GM19372 (cell line): ENCODE results near the gene H1-8.
"Not testable (repeated sequence)": the region's sequence is repeated elsewhere in the genome, so short reads cannot be mapped to it uniquely, and the experiment has no call there.

Source experiments
- ATAC-seq: cut with Tn5 transposase; IDR thresholded peaks from one replicate; pipeline ENCODE4 v1.9.1; 2021; ENCODE audit warnings: mild to moderate bottlenecking, low read depth, moderate library complexity; ENCODE audit not compliant: unreplicated experiment

H1-8 gene

GRCh38 chr3:129530821-129531220, 12.2 kb upstream of the H1-8 start:
- ATAC-seq: no peak

GRCh38 chr3:129531699-129532098, 11.3 kb upstream of the H1-8 start:
- no peak for ATAC-seq

- ATAC-seq: no peak
These were observed 10.7 kb upstream of the H1-8 start for GRCh38 chr3:129532261-129532660.

DNA sequence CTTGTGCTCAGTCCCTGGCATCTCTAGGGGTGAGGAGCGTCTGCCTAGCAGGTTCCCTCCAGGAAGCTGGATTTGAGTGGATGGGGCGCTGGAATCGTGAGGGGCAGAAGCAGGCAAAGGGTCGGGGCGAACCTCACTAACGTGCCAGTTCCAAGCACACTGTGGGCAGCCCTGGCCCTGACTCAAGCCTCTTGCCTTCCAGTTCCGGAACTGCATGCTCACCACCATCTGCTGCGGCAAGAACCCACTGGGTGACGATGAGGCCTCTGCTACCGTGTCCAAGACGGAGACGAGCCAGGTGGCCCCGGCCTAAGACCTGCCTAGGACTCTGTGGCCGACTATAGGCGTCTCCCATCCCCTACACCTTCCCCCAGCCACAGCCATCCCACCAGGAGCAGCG, 9.6 kb upstream of the H1-8 start:
- ATAC-seq: no peak

- ATAC-seq: no peak
These were observed 8.4 kb upstream of the H1-8 start for GRCh38 chr3:129534428-129535027.

DNA sequence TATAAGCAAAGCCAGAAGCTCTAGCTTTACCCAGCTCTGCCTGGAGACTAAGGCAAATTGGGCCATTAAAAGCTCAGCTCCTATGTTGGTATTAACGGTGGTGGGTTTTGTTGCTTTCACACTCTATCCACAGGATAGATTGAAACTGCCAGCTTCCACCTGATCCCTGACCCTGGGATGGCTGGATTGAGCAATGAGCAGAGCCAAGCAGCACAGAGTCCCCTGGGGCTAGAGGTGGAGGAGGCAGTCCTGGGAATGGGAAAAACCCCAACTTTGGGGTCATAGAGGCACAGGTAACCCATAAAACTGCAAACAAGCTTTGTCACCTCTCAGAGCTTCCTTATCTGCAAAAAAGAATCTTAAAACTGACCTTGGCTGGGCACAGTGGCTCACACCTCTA, 7.9 kb upstream of the H1-8 start:
- no peak for ATAC-seq

GRCh38 chr3:129536374-129536667, 6.7 kb upstream of the H1-8 start:
- ATAC-seq: no peak

GRCh38 chr3:129536804-129537203, 6.2 kb upstream of the H1-8 start:
- ATAC-seq: no peak

DNA sequence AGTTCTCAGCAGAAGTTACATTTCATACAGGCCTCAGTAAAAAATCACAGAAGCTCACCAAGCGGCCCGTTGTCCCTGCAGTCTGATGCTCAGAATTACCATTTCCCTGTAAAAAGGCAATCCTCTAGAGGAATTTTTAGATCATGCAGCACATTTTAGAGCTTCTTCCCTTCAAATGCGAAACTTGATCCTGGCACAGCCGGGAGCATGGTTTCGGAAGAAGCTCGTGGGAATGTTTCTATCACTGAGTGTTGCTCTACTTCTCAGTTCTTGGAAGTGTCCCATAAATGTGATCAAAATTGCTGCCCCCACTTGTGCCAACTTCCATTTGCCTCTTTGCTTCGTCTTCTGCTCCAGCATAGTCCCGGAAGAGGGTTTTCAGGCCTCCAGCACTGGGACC, 3.8 kb upstream of the H1-8 start:
- no peak for ATAC-seq

DNA sequence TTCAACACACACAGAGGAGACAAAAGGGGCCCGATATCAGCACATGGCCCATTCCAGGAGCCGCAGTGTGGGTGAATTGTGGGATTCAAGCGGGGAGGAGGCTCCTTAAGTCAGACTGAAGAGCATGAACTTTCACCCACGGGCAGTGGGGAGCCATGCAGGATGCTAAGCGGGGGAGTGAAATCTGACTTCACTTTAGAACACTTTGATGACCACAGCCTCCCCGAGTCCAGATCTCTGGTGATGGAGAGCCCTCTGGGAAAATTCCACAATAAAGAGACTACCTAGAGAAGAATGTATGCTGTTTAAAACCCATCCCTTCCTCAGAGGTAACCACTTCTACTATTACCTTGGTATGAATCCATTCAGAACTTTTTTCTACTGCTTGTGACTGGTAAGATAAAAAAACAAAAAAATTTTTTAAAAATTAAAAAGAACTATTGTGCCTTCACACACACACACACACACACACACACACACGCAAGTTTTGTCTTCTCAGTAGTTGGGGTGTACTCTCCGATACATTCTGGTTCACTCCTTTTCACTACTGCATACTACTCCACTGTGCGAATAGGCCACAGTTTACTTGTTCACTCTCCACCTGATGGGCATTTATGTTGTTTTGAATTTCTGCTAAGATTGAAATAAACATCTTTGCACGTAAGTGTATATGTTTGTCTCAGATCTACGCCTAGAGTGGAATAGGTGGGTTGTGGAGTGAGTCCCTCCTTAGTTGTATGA, 2.0 kb upstream of the H1-8 start:
- no peak for ATAC-seq

- ATAC-seq: no peak
These were observed 228 bp upstream of the H1-8 start for GRCh38 chr3:129542747-129543146.

DNA sequence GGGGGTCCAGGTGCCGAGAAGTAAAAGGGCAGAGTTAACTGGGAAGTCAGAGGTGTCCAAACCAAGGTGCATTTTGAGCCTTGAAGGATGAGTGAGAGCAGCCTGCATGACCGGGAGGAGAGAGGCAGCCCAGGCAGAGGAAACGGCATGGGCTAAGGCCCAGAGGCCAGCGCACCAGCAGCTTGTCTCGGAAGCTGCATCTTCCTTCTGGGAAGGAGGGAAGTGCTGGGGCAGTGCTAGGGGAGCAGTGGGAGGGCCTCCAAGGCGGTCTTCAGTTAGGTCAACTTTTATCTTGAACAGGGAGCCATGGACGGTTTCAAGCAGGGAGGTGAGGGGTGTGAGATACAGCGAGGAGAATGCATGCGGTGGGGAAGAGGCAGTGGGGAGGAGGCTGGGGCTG, 1.0 kb downstream of the H1-8 start:
- no peak for ATAC-seq

GRCh38 chr3:129545951-129546350, 3.0 kb downstream of the H1-8 start:
- ATAC-seq: not testable (repeated sequence)

- no peak for ATAC-seq
These were observed 4.3 kb downstream of the H1-8 start for GRCh38 chr3:129547241-129547640.

DNA sequence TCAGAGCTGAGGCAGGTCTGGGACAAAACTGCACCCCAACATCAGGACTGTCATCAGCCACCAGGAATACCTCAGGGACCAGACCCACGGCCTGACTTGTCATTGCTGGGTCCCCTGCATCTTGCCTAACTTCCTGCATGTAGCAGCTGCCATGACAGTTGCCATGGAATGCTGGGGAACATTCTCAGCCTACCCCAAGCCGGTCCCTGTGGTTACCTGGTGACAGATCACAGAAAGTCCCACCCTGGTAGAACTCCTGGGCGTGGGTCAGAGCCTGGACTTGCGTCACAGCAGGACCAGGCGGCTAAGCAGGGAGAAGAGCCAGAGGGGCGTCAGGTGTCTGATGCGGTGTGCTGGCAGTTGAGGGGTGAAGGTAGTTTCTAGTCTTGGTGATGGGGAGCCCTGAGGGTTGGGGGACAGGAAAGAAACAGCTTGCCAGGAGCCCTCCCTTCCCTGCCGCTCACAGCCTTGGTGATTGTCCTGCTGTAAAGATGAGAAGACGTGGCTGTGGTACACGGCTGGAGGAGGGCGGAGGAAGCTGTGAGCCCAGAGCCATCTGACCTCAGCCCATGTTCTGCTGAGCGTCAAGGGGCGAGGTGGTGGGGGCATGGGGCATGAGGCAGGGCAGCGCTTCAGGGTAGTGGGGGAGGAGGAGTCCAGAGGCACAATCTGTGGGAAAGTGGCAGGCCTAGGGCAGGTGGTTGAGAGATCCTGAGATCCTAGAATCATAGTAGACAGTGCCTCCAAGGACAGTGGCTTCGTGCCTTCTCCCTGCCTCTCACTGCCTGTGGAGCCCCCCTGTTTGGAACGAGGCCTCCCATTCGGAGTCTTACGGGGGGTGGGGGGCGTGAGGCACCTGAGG, 5.4 kb downstream of the H1-8 start:
- ATAC-seq: no peak

DNA sequence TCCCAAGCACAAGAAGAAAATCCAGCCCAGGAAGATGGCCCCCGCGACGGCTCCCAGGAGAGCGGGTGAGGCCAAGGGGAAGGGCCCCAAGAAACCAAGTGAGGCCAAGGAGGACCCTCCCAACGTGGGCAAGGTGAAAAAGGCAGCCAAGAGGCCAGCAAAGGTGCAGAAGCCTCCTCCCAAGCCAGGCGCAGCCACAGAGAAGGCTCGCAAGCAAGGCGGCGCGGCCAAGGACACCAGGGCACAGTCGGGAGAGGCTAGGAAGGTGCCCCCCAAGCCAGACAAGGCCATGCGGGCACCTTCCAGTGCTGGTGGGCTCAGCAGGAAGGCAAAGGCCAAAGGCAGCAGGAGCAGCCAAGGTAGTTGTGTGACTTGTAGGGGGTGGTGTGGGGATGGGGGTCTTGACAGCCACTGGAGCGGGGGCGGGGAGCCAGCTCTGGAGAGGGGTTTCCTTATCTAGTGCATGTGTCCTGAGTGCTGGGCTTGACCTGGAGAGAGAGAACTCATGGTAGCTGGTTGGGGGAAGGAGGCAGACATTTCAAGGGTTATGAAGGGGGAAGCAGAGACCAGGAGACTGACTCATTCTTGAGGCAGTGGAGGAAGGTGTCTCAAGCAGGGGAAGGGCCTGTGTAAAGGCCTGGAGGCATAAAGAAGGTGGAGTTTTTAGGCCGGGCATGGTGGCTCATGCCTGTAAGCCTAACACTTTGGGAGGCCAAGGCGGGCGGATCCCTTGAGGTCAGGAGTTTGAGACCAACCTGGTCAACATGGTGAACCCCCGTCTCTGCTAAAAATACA, 6.2 kb downstream of the H1-8 start:
- ATAC-seq: no peak

GRCh38 chr3:129549805-129550204, 6.8 kb downstream of the H1-8 start:
- ATAC-seq: no peak

GRCh38 chr3:129552287-129553050, 9.5 kb downstream of the H1-8 start:
- ATAC-seq: no peak

DNA sequence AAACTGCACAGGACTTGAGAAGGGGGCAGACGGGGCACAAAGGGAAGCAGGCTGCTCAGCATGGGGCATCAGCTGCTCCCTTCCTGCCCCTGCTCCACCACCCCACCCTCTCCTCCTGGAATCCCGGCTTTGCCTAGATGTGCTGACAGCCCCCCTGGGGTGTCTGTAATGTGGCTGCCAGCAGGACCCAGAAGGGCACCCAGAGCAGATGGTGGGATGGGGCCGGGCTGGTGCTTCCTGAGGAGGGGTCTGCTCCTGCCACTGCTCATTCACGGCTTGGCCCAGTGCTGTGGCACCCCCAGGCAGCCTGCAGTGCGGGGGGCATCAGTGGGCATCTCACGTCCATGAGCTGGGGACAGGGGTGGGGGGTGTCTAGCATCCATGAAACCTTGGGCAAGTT, 10.2 kb downstream of the H1-8 start:
- no peak for ATAC-seq

GRCh38 chr3:129553719-129554118, 10.7 kb downstream of the H1-8 start:
- no peak for ATAC-seq
